Transverse colon (tissue), 3 donors: ENCODE results near the gene REN.

ENCODE experiments used
- CTCF ChIP-seq, 5 experiments: fragments of 200-600 bp in 3 of 5; fragments of 450-650 bp in 2 of 5; sonication (generic) in 3 of 5; IDR thresholded peaks; 1 replicate in 2 of 5; 2 replicates in 3 of 5; pipeline ENCODE4 v1.5.1; 2016 to 2017; ENCODE audit warnings: antibody characterized with exemption in 5 of 5, inconsistent platforms in 3 of 5, mild to moderate bottlenecking in 2 of 5, moderate library complexity in 1 of 5
- EP300 ChIP-seq: sonication (generic); formaldehyde crosslinking; IDR thresholded peaks from one replicate; pipeline ENCODE4 v1.6.1; 2017; ENCODE audit warnings: antibody characterized with exemption, low read depth

- TF ChIP-seq EP300, result no peak
- no peak for TF ChIP-seq CTCF (IDR thresholded peaks at IDR 0.05)
Measured at GRCh38 chr1:204139088-204139487, 27.0 kb downstream of the REN start.
